Prostate gland (tissue), 2 donors: Measurements from ENCODE around the gene P2RY13.

Source experiments
- CTCF ChIP-seq, 4 experiments: fragments of 200-600 bp in 2 of 4; fragments of 450-650 bp in 2 of 4; sonication (generic) in 2 of 4; IDR thresholded peaks; 1 replicate in 3 of 4; 2 replicates in 1 of 4; pipeline ENCODE4 v1.5.1; 2016 to 2019; ENCODE audit warnings: antibody characterized with exemption in 4 of 4, mild to moderate bottlenecking in 2 of 4, moderate library complexity in 2 of 4
- POLR2A ChIP-seq: fragments of 450-650 bp; IDR thresholded peaks from one replicate; pipeline ENCODE4 v1.6.1; 2016; ENCODE audit warnings: antibody characterized with exemption, mild to moderate bottlenecking

- TF ChIP-seq POLR2A (no peak), CTCF (IDR thresholded peaks at IDR 0.05) (no peak)
These were observed 33.4 kb upstream of the P2RY13 start for GRCh38 chr3:151362751-151363174.
